A549 (cell line): ENCODE measurements around the gene STAT4. TPM values are rescaled to one million over a fixed set of nuclear protein-coding genes. Genes with fewer than 3 reads are reported as not detected.

Source experiments
- ATAC-seq, 2 experiments: fragments of 200-7000 bp in 1 of 2; fragments of >200 bp in 1 of 2; cut with Nextera tagmentation in 1 of 2; cut with Tn5 transposase in 1 of 2; 3 replicates each; pipeline versions ENCODE4 v1.8.0 to v1.9.1; 2018 to 2020; ENCODE audit warnings: mild to moderate bottlenecking in 1 of 2, moderate library complexity in 1 of 2
- CTCF ChIA-PET: fragments of 300-600 bp; sonication (Branson Sonifier 250); formaldehyde crosslinking; extraction: SDS; loops from one replicate; lab custom pipeline; 2021; ENCODE audit warnings: antibody characterized with exemption, inconsistent platforms; lab: Yijun Ruan, JAX
- POLR2A ChIA-PET: fragments of 350-600 bp; formaldehyde crosslinking; extraction: SDS; loops from one replicate; lab custom pipeline; 2021; ENCODE audit warnings: antibody characterized with exemption, inconsistent platforms; lab: Yijun Ruan, JAX
- DNase-seq, 2 experiments: peaks; one replicate each; pipeline versions ENCODE4 v3.0.0 to v3.0.0-alpha.2; 2011 to 2016; ENCODE audit warnings: low read depth in 1 of 2, low spot score in 1 of 2
- FAIRE-seq: peaks from 2 replicates; lab custom pipeline; 2011; peaks lifted over from hg19 to GRCh38; lab: Jason Lieb, UNC
- H3K27ac ChIP-seq, 2 experiments: fragments of >200 bp; sonication (Bioruptor Twin); formaldehyde crosslinking; 3 replicates each; pipeline ENCODE4 v1.5.1; 2016 to 2017
- H3K4me1 ChIP-seq: fragments of >200 bp; sonication (Bioruptor Twin); formaldehyde crosslinking; 3 replicates; pipeline ENCODE4 v1.6.1; 2016
- H3K4me2 ChIP-seq: fragments of >200 bp; sonication (Bioruptor Twin); formaldehyde crosslinking; 3 replicates; pipeline ENCODE4 v1.6.1; 2016
- H3K4me3 ChIP-seq: fragments of >200 bp; sonication (Bioruptor Twin); formaldehyde crosslinking; 3 replicates; pipeline ENCODE4 v1.5.1; 2016
- H3K9me3 ChIP-seq: fragments of >200 bp; sonication (Bioruptor Twin); formaldehyde crosslinking; 3 replicates; pipeline ENCODE4 v1.6.1; 2016
- CHD2 ChIP-seq: fragments of 150-350 bp; IDR thresholded peaks from 2 replicates; pipeline ENCODE4 v1.6.1; 2014; ENCODE audit warnings: low read length; ENCODE audit not compliant: partially characterized antibody
- CHD4 ChIP-seq: fragments of 200-600 bp; sonication (generic); IDR thresholded peaks from 2 replicates; pipeline ENCODE4 v1.6.1; 2016; ENCODE audit warnings: antibody characterized with exemption, mild to moderate bottlenecking, borderline replicate concordance
- ESRRA ChIP-seq: fragments of 150-350 bp; IDR thresholded peaks from 2 replicates; pipeline ENCODE4 v1.6.1; 2014; ENCODE audit warnings: mild to moderate bottlenecking, low read length, borderline replicate concordance
- FOSB ChIP-seq: fragments of 250-450 bp; sonication (Bioruptor Pico); IDR thresholded peaks from 2 replicates; pipeline ENCODE4 v1.5.0; 2020; ENCODE audit warnings: mild to moderate bottlenecking, moderate library complexity
- FOSL2 ChIP-seq, 2 experiments: fragments of 450-650 bp in 1 of 2; fragments of >200 bp in 1 of 2; sonication (Bioruptor Twin) in 1 of 2; formaldehyde crosslinking; IDR thresholded peaks; 2 replicates each; pipeline versions ENCODE4 v1.5.0 to v1.6.1; 2016 to 2020; ENCODE audit warnings: mild to moderate bottlenecking in 1 of 2, moderate library complexity in 1 of 2
- GATA3 ChIP-seq: IDR thresholded peaks from 2 replicates; pipeline ENCODE4 v1.6.1; 2012; ENCODE audit warnings: borderline replicate concordance
- HDAC2 ChIP-seq: fragments of 200-600 bp; sonication (generic); IDR thresholded peaks from 2 replicates; pipeline ENCODE4 v1.6.1; 2016
- MAFK ChIP-seq: fragments of 450-650 bp; IDR thresholded peaks from 2 replicates; pipeline ENCODE4 v1.6.1; 2014; ENCODE audit not compliant: partially characterized antibody
- NFE2L2 ChIP-seq: fragments of 150-350 bp; conservative IDR thresholded peaks from 2 replicates; pipeline ENCODE4 v1.6.1; 2014; ENCODE audit warnings: low read length
- NR3C1 ChIP-seq: fragments of >200 bp; sonication (Bioruptor Twin); formaldehyde crosslinking; IDR thresholded peaks from 3 replicates; pipeline ENCODE4 v1.6.1; 2017
- PHF8 ChIP-seq: fragments of 200-600 bp; sonication (generic); IDR thresholded peaks from 2 replicates; pipeline ENCODE4 v1.6.1; 2016; ENCODE audit warnings: low read depth, mild to moderate bottlenecking, antibody characterized with exemption, moderate library complexity, borderline replicate concordance
- POLR2A ChIP-seq: IDR thresholded peaks from 2 replicates; pipeline ENCODE4 v1.6.1; 2012; ENCODE audit warnings: mild to moderate bottlenecking, low read length
- RARB ChIP-seq: fragments of 250-450 bp; sonication (Bioruptor Pico); IDR thresholded peaks from 2 replicates; pipeline ENCODE4 v1.8.0; 2021; ENCODE audit warnings: mild to moderate bottlenecking, moderate library complexity
- SMC3 ChIP-seq: fragments of >200 bp; sonication (Bioruptor Twin); formaldehyde crosslinking; IDR thresholded peaks from 3 replicates; pipeline ENCODE4 v1.6.1; 2018; ENCODE audit warnings: inconsistent platforms
- TFCP2L1 ChIP-seq: fragments of 250-450 bp; sonication (Bioruptor Pico); IDR thresholded peaks from 2 replicates; pipeline ENCODE4 v1.5.0; 2021; ENCODE audit warnings: mild to moderate bottlenecking
- ZC3H11A ChIP-seq: fragments of 450-650 bp; IDR thresholded peaks from 2 replicates; pipeline ENCODE4 v1.6.1; 2014; ENCODE audit warnings: antibody characterized with exemption, mild to moderate bottlenecking
- ZSCAN20 ChIP-seq: fragments of 250-450 bp; sonication (Bioruptor Pico); IDR thresholded peaks from 2 replicates; pipeline ENCODE4 v1.8.0; 2022; ENCODE audit warnings: mild to moderate bottlenecking, moderate library complexity
- WGBS: methylation state at CpG from one replicate; pipeline ENCODE4 v1.1.6; 2017; ENCODE audit errors: missing lambda C conversion rate; 5-methylcytosine and 5-hydroxymethylcytosine counted together
- polyA plus RNA-seq, 4 experiments: library from polyadenylated mRNA; depleted of rRNA in 3 of 4; stranded (reverse); fragments of >200 nt; fragmentation: RNase III in 1 of 4; extraction: RNeasy Plus Mini Kit Qiagen cat#74134 plus additional on column Dnase treatment in 1 of 4; gene quantifications; 2 replicates in 3 of 4; 3 replicates in 1 of 4; pipeline ENCODE4 v1.2.3, GENCODE V29; 2011 to 2017
- TF ChIP-seq, protein P1 (sequence below): fragments of >200 bp; sonication (Bioruptor Twin); formaldehyde crosslinking; IDR thresholded peaks from 3 replicates; pipeline ENCODE4 v1.5.1; 2016
- TF ChIP-seq, protein P2 (sequence below): IDR thresholded peaks from 2 replicates; pipeline ENCODE4 v1.6.1; 2012; ENCODE audit warnings: low read depth, borderline replicate concordance
- TF ChIP-seq, protein P3 (sequence below): IDR thresholded peaks from 2 replicates; pipeline ENCODE4 v1.6.1; 2012
- TF ChIP-seq, protein P4 (sequence below): IDR thresholded peaks from 2 replicates; pipeline ENCODE4 v1.6.1; 2012

The STAT4 gene
- polyA plus RNA-seq, 2 of the 4 experiments (the other 2 are of a cell fraction): 11.6 to 34.4 TPM

DNA sequence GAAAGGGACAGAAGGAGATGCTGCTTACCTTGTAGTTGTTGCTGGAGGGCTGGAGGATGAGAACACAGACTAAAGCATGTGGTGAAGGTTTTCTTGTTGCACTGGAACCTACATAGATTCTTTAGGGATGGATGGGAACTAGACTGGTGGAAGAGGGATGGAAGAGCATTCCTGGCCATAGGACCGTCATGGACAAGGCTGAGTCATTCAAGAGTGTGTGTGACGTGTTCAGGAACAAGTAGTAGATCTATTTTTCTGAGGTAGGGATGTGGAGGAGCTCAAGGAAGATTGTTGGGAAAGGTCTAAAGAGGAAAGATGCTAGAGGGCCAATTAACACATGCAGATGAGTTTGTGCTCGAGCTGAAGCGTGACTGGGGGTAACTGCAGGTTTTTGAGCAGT is 6.6 kb downstream of the STAT4 start:
- Histone ChIP-seq H3K4me1 (no peaks in the 10 kb centered on the region), H3K27ac (no peak overlapping the region), H3K9me3 (no peaks in the 10 kb centered on the region), H3K4me3 (no peak overlapping the region), H3K4me2 (no peak overlapping the region)
- CTCF ChIA-PET: interaction anchor here (1.2 to 3.3 kb wide), 3 partner anchors 11 to 93 kb away, joined by 5 to 14 read pairs (median 6); no protein-coding TSS in a partner anchor
- 88% methylated on average over 4 of the region's 4 CpGs for whole genome bisulfite sequencing
- no peak for FAIRE-seq
- no peak for ATAC-seq
- no peak for TF ChIP-seq RARB (CRISPR knock-in tag)
- no peak for TF ChIP-seq ESRRA
- TF ChIP-seq TFCP2L1 (CRISPR knock-in tag): no peak
- TF ChIP-seq NR3C1: no peak
- no peak for DNase-seq
- POLR2A ChIA-PET: no interaction called here

DNA sequence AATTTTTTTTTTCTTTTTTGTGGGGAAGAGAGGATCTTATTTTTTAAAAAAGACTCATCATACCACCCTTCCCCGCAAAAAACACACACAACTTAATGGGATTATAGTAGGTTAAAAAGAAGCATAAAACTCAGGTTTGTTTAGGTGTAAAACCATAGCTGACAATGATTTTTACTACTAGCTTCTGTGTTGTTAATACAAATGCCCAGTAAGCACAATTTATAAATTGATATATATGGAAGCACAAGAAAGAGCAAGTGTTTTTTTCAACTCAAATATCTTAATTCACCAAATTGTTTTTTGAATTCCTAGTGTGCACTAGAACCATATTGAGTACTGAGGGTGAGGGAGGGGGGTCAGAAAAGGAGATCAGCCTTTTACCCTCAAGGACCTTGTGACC is 7.0 kb downstream of the STAT4 start:
- H3K4me2 ChIP-seq: no peak overlapping the region
- no peak for ATAC-seq
- H3K9me3 ChIP-seq: no peaks in the 10 kb centered on the region
- ChIA-PET CTCF (interaction anchor here (1.4 to 3.3 kb wide), 2 partner anchors 21 to 92 kb away, joined by 5 to 14 read pairs; no protein-coding TSS in a partner anchor), POLR2A (no interaction called here)
- 98% methylated on average over 1 of the region's 1 CpG for WGBS
- no peak overlapping the region for H3K4me3 ChIP-seq
- H3K4me1 ChIP-seq: no peaks in the 10 kb centered on the region
- DNase-seq: no peak
- TF ChIP-seq, protein P1, sequence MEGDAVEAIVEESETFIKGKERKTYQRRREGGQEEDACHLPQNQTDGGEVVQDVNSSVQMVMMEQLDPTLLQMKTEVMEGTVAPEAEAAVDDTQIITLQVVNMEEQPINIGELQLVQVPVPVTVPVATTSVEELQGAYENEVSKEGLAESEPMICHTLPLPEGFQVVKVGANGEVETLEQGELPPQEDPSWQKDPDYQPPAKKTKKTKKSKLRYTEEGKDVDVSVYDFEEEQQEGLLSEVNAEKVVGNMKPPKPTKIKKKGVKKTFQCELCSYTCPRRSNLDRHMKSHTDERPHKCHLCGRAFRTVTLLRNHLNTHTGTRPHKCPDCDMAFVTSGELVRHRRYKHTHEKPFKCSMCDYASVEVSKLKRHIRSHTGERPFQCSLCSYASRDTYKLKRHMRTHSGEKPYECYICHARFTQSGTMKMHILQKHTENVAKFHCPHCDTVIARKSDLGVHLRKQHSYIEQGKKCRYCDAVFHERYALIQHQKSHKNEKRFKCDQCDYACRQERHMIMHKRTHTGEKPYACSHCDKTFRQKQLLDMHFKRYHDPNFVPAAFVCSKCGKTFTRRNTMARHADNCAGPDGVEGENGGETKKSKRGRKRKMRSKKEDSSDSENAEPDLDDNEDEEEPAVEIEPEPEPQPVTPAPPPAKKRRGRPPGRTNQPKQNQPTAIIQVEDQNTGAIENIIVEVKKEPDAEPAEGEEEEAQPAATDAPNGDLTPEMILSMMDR: no peak
- peak; percentile 62 for TF ChIP-seq MAFK
- FAIRE-seq: no peak
- H3K27ac ChIP-seq: no peak overlapping the region

DNA sequence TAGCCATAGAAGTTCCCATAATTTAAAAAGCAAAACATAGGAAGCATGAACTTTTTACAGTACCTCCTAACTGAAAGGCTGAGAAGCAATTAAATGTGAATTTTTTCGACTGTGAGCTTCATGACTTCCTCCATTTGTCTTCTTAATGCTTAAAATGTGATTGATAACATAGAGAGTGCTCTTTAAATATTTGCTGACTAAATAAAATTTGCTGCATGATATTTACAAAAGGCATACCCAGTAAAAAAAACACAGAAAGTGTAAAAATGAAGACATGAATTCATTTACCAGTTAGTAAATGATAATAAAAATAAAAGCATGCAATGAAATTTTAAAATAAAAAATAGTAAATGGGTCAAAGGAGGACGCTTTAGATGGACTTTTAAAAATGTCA is 21.9 kb downstream of the STAT4 start:
- CTCF ChIA-PET: no interaction called here
- no peaks in the 10 kb centered on the region for H3K9me3 ChIP-seq
- POLR2A ChIA-PET: no interaction called here
- 46% methylated on average over 2 of the region's 2 CpGs for WGBS
- no peak overlapping the region for H3K4me2 ChIP-seq
- DNase-seq (no peak), ATAC-seq (no peak), FAIRE-seq (no peak)
- no peaks in the 10 kb centered on the region for H3K4me1 ChIP-seq
- no peak overlapping the region for H3K27ac ChIP-seq
- no peak for TF ChIP-seq SMC3
- TF ChIP-seq CHD4: no peak
- TF ChIP-seq NFE2L2: no peak
- TF ChIP-seq ZC3H11A: no peak
- no peak for TF ChIP-seq POLR2A
- peak; percentile 71 for TF ChIP-seq MAFK
- TF ChIP-seq, protein P2, sequence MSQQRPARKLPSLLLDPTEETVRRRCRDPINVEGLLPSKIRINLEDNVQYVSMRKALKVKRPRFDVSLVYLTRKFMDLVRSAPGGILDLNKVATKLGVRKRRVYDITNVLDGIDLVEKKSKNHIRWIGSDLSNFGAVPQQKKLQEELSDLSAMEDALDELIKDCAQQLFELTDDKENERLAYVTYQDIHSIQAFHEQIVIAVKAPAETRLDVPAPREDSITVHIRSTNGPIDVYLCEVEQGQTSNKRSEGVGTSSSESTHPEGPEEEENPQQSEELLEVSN: no peak
- TF ChIP-seq, protein P3, sequence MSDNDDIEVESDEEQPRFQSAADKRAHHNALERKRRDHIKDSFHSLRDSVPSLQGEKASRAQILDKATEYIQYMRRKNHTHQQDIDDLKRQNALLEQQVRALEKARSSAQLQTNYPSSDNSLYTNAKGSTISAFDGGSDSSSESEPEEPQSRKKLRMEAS: no peak
- H3K4me3 ChIP-seq: no peak overlapping the region

DNA sequence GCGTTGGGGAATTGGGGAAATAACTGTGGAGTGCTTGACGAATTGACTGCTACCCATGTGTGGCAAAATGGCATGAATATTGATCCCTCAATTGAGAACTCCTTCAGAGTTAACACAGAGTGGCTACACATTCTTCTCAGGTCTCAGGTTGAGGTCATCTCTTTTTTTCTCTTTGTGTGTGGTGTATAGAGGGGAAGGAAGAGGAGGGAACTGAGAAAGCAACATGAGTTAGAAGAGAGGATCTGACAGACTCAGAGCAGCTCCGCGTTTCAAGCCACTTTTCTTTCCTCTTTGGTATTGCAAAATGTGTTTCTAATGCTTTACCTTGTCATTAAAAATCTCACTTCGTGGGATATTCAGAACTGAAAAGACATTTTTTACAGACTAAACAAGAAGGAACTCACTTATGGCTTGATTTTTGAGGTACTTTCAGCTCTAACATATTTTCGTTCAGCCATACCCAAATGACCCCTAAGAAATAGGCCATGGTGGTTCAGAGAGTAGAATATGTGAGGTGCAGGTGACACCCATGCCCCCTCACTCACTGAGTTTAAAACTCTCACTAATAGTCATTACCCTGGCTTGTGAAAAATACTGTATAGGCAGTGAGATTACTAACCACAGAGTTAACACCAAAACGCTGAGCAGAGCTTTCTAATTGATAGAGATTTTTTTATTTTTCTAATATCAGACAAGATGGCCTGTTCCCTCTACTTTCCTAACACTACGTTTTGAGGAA is 22.5 kb downstream of the STAT4 start:
- no peak for ATAC-seq
- no peak for TF ChIP-seq SMC3
- TF ChIP-seq CHD4: no peak
- TF ChIP-seq ZC3H11A: no peak
- TF ChIP-seq POLR2A: no peak

DNA sequence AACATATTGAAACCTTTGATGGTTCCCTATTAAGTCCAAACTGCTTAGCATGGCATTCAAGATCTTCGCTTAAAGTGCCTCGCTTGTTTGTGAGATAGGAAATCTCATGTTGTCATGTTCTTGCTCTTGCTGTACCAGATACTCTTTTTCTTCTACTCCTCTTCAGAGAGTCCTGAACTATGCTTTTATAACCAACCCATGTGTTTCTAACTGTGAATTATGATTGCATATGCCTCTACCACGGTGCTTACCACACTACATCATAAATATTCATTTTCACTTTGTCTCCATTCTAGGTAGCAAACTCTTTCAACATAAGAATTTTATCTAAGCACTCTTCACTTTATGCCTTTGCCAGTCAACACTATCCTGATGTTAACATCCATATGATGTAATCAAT is 23.6 kb downstream of the STAT4 start:
- CTCF ChIA-PET: interaction anchor here (0.6 kb wide), 1 partner anchor 694 kb away, joined by 3 read pairs; no protein-coding TSS in a partner anchor
- no peaks in the 10 kb centered on the region for H3K4me1 ChIP-seq
- H3K4me2 ChIP-seq: no peak overlapping the region
- H3K27ac ChIP-seq: no peak overlapping the region
- ATAC-seq (no peak), DNase-seq (no peak), FAIRE-seq (no peak)
- 82% methylated on average over 3 of the region's 3 CpGs for WGBS
- no peaks in the 10 kb centered on the region for H3K9me3 ChIP-seq
- POLR2A ChIA-PET: no interaction called here
- no peak overlapping the region for H3K4me3 ChIP-seq
- TF ChIP-seq PHF8 (no peak), FOSB (CRISPR knock-in tag) (no peak), GATA3 (no peak), RARB (CRISPR knock-in tag) (no peak), FOSL2 (IDR thresholded peaks at IDR 0.05) (no peak), FOSL2 (CRISPR knock-in tag; IDR thresholded peaks at IDR 0.05) (no peak), CHD2 (no peak), ZSCAN20 (CRISPR knock-in tag) (no peak), HDAC2 (no peak)
- TF ChIP-seq, protein P1: no peak
- TF ChIP-seq, protein P4, sequence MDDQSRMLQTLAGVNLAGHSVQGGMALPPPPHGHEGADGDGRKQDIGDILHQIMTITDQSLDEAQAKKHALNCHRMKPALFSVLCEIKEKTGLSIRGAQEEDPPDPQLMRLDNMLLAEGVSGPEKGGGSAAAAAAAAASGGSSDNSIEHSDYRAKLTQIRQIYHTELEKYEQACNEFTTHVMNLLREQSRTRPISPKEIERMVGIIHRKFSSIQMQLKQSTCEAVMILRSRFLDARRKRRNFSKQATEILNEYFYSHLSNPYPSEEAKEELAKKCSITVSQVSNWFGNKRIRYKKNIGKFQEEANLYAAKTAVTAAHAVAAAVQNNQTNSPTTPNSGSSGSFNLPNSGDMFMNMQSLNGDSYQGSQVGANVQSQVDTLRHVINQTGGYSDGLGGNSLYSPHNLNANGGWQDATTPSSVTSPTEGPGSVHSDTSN: no peak

More for the DNA sequence above, 22.5 kb downstream of the STAT4 start:
- WGBS: 75% methylated on average over 8 of the region's 8 CpGs
- Histone ChIP-seq H3K4me2 (no peak overlapping the region), H3K9me3 (no peaks in the 10 kb centered on the region), H3K4me1 (no peaks in the 10 kb centered on the region), H3K27ac (no peak overlapping the region), H3K4me3 (no peak overlapping the region)
- DNase-seq (no peak), FAIRE-seq (no peak)
- CTCF ChIA-PET: no interaction called here
- POLR2A ChIA-PET: no interaction called here
